ENCODE results near the gene LGALS3BP.
A peak's percentile ranks its signal among the peaks of the same experiment; 100 is the strongest.

The LGALS3BP gene

DNA sequence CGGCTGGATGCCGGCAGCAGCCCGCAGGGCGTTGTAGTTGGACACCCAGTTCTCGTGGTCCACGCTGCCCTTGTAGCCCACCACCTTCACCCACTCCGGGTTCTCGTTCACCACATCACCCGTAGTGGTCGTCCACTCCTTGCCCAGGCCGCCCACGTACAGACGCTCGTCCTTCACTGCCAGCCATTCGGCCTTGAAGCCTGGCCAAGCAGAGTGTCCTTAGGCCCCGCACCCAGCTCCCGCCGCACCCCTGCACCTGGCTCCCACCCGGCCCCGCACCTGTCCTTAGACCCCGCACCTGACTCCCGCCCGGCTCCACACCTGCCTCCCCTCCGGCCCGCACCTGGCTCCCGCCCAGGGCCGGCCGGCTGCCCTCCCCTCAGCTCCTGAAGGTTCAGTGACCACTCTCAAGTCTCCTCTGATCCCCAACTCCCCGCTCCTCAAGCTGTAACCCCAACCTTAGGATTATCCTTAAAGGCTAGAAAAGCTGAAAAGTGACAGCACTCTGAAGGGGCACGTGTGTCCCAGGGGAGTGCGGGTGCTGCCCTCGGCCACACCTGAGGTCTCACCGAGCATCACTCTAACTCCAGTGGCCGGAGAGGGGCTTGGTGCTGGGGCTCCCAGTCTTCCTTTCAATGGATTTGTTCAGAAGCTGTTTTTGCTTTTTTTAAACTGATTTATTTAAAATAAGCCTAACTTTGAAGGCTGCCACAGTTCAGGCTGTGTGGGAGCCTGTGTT, 15.5 kb upstream of the LGALS3BP start:
- Histone ChIP-seq H3K27me3 (ENCODE audit: insufficient read depth, low read length) (peaks cover 3% of the 10 kb centered on the region), H3K4me1 (ENCODE audit: insufficient read depth, low read length) (no peaks in the 10 kb centered on the region), H3K9ac (ENCODE audit: low read depth, low read length) (no peak overlapping the region), H3K4me3 (ENCODE audit: low read length) (no peak overlapping the region), H3K27ac (ENCODE audit: low read length) (no peak overlapping the region), H3K9me3 (ENCODE audit: insufficient read depth, low read depth, low read length) (no peaks in the 10 kb centered on the region), H3K36me3 (ENCODE audit: insufficient read depth, low read depth, low read length) (peaks cover 33% of the 10 kb centered on the region)

DNA sequence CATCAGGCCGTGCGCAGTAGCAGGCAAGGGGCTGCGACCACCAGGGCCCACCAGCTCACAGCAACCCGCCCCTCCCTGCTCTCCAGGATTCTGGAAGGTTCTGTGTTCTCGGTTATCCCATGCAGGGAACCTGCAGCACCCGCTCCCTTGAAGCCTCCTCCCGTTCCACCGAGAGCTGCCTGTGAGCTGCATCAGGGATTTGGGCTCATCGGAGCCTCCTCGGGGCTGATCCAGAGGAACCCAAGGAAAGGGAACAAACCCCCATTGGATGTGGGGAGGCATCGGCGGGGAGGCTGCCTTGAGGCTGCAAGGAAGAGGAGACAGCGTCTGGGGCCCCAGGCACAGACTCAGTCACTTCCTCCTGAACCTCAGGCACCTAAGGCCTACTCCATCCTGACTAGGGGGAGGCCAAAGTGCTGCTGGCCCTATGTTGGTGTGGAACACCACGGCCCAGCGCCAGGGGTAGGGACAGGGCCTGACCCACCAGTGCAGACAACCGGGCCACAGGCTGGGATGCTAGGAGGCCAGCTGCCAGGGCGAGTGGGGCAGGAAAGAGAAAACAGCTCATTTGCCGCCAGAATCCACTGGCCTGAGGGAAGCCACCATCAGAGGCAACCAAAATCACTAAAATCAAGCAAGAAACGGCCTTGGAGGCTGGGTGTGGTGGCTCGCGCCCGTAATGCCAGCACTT, 14.4 kb upstream of the LGALS3BP start:
- H3K36me3 ChIP-seq (ENCODE audit: insufficient read depth, low read depth, low read length) = peaks cover 33% of the 10 kb centered on the region

DNA sequence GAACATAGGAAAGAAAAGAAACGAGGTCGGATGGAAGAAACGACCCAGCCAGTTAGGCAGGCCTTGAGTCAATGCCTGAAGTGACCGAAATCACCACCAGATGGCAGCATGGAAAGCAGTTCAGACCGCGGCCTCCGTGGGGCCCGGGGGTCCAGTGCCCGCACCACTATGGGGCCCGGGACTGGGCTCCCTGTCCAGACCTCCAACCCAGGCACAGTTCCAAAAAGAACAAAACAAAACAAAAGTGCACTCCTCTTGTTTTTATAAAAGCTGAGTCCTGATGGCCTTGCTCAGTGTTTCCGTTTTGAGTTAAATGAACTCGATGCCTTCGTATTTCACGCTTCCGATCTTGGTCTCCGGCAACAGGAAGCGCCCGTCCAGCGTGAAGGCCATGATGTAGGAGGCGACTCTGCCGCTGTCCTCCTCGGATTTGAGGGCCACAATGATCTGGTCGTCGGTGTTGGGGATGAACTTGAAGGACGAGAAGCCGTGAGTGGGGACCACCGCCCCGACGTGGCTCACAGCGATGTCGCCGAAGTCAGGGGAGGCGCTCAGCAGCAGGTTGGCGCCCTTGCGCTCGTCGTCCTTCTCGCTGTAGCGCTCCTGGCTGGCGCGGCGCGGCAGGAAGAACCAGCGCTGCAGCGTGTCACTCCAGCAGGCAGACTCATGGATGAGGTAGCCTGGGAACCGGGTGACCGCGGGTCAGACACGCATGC, 13.7 kb upstream of the LGALS3BP start:
- no peaks in the 10 kb centered on the region for H3K27me3 ChIP-seq (ENCODE audit: insufficient read depth, low read length)
- no peak overlapping the region for H3K27ac ChIP-seq (ENCODE audit: low read length)
- H3K9ac ChIP-seq (ENCODE audit: low read depth, low read length) = no peak overlapping the region
- H3K36me3 ChIP-seq (ENCODE audit: insufficient read depth, low read depth, low read length) = peaks cover 33% of the 10 kb centered on the region
- no peak overlapping the region for H3K4me3 ChIP-seq (ENCODE audit: low read length)
- H3K4me1 ChIP-seq (ENCODE audit: insufficient read depth, low read length) = no peaks in the 10 kb centered on the region
- no peaks in the 10 kb centered on the region for H3K9me3 ChIP-seq (ENCODE audit: insufficient read depth, low read depth, low read length)

More for the DNA sequence above, 14.4 kb upstream of the LGALS3BP start:
- Histone ChIP-seq H3K27ac (ENCODE audit: low read length) (no peak overlapping the region), H3K27me3 (ENCODE audit: insufficient read depth, low read length) (no peaks in the 10 kb centered on the region), H3K4me1 (ENCODE audit: insufficient read depth, low read length) (no peaks in the 10 kb centered on the region), H3K4me3 (ENCODE audit: low read length) (no peak overlapping the region), H3K9me3 (ENCODE audit: insufficient read depth, low read depth, low read length) (no peaks in the 10 kb centered on the region), H3K9ac (ENCODE audit: low read depth, low read length) (no peak overlapping the region)

DNA sequence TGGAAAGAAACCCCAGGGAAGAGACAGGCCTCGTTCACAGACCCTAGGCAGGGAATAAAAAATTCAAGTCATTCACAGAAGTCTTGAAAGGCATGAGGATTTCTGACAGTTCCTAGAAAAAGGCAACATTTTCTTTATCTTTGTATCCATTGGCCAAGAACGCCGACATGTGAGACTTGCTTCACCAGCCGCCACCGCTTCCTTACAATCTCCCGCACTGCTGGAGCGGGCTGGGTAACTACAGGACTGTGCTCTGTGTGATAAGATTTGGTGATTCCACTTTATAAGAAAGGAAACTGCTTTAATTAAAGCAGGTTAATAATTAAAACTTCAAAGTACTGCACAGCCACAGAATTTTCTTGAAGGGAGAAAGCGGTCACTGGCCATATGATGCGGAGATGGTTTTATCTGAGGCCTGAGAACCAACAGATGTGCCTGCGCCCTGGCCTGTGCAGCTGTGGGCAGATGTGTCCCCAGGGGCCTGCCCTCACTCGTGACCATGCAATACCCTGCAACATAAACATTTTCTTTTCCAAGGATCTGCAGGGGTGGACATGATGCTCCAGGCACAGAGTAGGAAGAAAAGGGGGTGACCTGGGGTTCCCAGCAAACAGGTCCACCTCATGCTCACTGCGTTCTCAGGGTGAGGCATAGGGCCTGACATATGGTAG, 13.0 kb upstream of the LGALS3BP start:
- peaks cover 33% of the 10 kb centered on the region for H3K36me3 ChIP-seq (ENCODE audit: insufficient read depth, low read depth, low read length)

DNA sequence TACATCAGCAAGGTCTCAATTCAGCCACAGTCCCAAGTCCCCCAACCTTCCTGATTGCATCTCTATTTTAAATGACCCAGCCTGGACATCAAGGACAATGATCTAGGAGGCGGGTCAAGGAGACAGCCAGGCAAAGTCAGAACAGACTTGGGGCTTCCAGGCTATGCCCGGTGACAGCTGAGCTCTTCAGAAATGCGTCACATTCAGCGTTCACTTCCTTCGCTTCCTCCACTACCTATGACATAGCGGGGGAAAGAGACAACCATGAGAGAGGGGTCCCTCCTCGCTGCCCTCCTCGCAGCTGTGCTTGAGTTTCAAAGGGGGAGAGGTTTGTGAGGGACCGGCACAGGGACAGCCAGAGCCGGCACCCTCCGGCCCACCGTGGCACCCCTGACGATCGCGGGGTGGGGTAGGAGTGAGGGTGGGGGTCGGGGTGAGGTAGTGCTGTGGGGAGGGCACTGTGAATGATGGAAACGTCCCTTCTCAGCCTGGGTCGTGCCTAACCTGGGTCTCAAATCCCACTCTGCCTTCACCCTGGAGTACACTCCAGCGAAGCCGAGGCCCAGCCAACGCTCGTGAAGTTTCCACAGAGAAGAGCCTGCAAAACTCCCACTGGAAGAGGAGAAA, 12.3 kb upstream of the LGALS3BP start:
- Histone ChIP-seq H3K9ac (ENCODE audit: low read depth, low read length) (no peak overlapping the region), H3K4me3 (ENCODE audit: low read length) (no peak overlapping the region), H3K27ac (ENCODE audit: low read length) (no peak overlapping the region), H3K4me1 (ENCODE audit: insufficient read depth, low read length) (no peaks in the 10 kb centered on the region), H3K27me3 (ENCODE audit: insufficient read depth, low read length) (no peaks in the 10 kb centered on the region), H3K9me3 (ENCODE audit: insufficient read depth, low read depth, low read length) (no peaks in the 10 kb centered on the region), H3K36me3 (ENCODE audit: insufficient read depth, low read depth, low read length) (peaks cover 32% of the 10 kb centered on the region)

More for the DNA sequence above, 13.0 kb upstream of the LGALS3BP start:
- Histone ChIP-seq H3K27ac (ENCODE audit: low read length) (no peak overlapping the region), H3K9ac (ENCODE audit: low read depth, low read length) (no peak overlapping the region), H3K9me3 (ENCODE audit: insufficient read depth, low read depth, low read length) (no peaks in the 10 kb centered on the region), H3K4me3 (ENCODE audit: low read length) (no peak overlapping the region), H3K27me3 (ENCODE audit: insufficient read depth, low read length) (no peaks in the 10 kb centered on the region), H3K4me1 (ENCODE audit: insufficient read depth, low read length) (no peaks in the 10 kb centered on the region)

DNA sequence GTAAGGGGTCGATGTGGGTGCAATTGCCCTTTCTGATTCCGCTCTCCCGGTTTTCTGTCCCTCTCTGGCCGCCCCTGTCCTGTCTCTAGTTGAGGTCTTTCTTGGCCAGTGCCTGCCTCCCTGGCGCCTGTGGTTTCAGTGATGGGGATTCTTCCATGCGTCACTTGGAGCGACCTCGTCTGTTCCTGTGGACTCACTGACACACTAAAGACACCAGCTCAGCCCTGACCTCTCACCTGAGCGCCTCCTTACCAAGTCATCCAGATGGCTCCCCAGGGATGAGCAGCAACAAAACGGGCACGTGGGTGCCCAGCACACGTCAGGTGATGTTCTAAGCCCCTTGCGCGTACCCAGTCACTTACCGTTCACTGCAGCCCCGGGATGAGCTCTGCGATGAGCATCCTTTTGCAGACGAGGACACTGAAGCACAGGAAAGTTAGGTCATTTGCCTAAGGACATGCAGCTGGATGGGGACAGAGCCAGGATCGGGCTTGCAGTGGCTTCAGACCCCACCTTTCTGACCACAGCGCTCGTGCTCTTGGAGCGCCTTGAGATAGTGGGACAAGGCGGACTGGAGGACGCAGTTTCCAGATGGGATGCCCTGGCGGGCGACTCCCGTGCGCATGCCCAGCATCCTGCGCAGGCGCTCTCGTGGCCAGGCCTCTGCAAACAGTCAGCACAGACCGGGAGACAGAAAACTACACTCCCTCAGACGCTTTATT, 11.5 kb upstream of the LGALS3BP start:
- no peak overlapping the region for H3K9ac ChIP-seq (ENCODE audit: low read depth, low read length)
- H3K27me3 ChIP-seq (ENCODE audit: insufficient read depth, low read length) = no peaks in the 10 kb centered on the region; the same call in 1 of the 2 replicates
- H3K4me1 ChIP-seq (ENCODE audit: insufficient read depth, low read length) = peaks cover 5% of the 10 kb centered on the region
- H3K36me3 ChIP-seq (ENCODE audit: insufficient read depth, low read depth, low read length) = peaks cover 26% of the 10 kb centered on the region
- no peak overlapping the region for H3K4me3 ChIP-seq (ENCODE audit: low read length)
- H3K27ac ChIP-seq (ENCODE audit: low read length) = no peak overlapping the region
- H3K9me3 ChIP-seq (ENCODE audit: insufficient read depth, low read depth, low read length) = no peaks in the 10 kb centered on the region

DNA sequence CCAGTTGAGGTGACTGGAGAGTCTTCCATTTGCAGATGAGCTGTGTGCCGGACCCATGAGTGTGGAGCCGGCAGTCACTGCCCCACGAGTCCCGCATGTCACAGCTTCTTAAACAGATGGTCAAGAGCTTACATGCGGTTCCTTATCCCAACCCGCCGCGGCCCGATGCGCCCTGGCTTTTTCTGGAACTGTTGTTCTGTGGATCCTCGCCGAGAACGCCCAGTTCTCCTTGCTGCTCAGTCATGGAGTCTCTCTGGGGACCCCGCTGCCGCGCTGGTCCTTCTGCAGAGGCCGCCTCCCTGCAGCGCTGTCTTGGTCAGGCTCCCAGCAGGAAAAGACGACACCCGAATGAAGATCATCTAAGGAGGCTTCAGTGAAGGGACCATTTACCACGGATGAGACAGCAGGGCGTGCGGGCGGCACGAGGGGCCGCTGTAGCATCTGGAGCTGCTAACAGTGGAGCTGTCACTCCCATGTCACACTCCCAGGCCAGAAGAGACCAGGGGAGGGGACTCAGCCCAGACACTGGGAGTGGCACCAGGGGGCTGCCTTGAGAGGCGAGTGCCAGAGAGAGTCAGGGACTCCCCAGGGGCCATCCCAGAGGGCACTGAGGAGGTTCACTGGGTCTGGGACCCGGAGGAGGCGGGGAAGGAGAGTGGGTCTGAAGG, 10.8 kb upstream of the LGALS3BP start:
- Histone ChIP-seq H3K27ac (ENCODE audit: low read length) (no peak overlapping the region), H3K4me1 (ENCODE audit: insufficient read depth, low read length) (peaks cover 7% of the 10 kb centered on the region), H3K4me3 (ENCODE audit: low read length) (no peak overlapping the region), H3K9me3 (ENCODE audit: insufficient read depth, low read depth, low read length) (no peaks in the 10 kb centered on the region), H3K36me3 (ENCODE audit: insufficient read depth, low read depth, low read length) (peaks cover 19% of the 10 kb centered on the region), H3K9ac (ENCODE audit: low read depth, low read length) (no peak overlapping the region), H3K27me3 (ENCODE audit: insufficient read depth, low read length) (no peaks in the 10 kb centered on the region; the same call in 1 of the 2 replicates)

DNA sequence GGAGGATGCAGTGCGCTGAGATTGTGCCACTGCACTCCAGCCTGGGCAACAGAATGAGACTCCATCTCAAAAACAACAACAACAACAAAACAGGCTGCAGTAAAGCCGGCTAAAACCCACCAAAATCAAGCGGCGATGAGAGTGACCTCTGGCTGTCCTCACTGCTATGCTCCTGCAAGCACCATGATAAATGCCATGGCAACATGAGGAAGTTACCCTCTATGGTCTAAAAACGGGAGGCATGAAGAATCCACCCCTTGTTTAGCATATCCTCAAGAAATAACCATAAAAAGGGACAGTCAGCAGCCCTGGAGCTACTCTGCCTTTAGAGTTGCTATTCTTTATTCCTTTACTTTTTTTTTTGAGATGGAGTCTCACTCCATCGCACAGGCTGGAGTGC, 8.4 kb upstream of the LGALS3BP start:
- no peak overlapping the region for H3K9ac ChIP-seq (ENCODE audit: low read depth, low read length)
- H3K36me3 ChIP-seq (ENCODE audit: insufficient read depth, low read depth, low read length) = peaks cover 17% of the 10 kb centered on the region; the same call in 1 of the 2 replicates
- no peaks in the 10 kb centered on the region for H3K9me3 ChIP-seq (ENCODE audit: insufficient read depth, low read depth, low read length)
- no peak overlapping the region for H3K4me3 ChIP-seq (ENCODE audit: low read length)
- H3K27me3 ChIP-seq (ENCODE audit: insufficient read depth, low read length) = no peaks in the 10 kb centered on the region; the same call in 1 of the 2 replicates
- no peak overlapping the region for H3K27ac ChIP-seq (ENCODE audit: low read length)
- H3K4me1 ChIP-seq (ENCODE audit: insufficient read depth, low read length) = peaks cover 7% of the 10 kb centered on the region

DNA sequence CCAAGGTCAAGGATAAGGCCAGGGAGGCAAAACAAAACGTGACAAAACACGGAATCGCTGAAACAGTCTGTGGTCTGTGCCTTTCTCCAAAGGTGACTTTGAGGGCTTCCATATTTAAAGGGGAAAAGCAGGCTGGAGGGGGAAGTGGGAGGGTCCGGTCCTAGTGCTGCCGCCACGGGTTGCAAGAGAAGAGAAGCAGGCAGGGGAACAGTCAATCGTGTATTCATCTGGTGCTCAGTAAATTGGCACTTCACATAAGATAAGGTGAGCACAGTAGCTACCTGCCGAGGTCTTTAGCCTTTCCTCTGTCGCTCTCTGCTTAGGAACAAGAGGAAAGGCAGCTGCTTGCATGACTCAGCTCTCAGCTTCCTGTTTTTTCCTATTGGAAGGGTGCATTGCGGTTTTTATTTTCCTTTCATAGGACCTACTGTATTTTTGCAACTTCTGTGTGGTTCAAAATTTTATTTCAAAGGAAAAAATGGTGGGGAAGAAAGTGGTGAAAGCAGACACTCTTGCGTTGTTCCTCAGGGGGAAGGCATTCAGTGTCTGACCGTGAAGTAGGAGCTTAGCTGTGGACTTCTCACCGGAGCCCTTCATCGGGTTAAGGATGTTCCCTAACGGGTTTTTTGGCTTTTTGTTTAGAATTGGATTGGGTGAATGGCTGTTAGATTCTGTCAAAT, 7.1 kb upstream of the LGALS3BP start:
- peak overlapping the region; percentile 28; the same call in 1 of the 2 replicates for H3K4me3 ChIP-seq (ENCODE audit: low read length)
- H3K9ac ChIP-seq (ENCODE audit: low read depth, low read length) = peak overlapping the region; percentile 38; the same call in 1 of the 2 replicates
- H3K4me1 ChIP-seq (ENCODE audit: insufficient read depth, low read length) = peaks cover 7% of the 10 kb centered on the region
- H3K27me3 ChIP-seq (ENCODE audit: insufficient read depth, low read length) = no peaks in the 10 kb centered on the region; the same call in 1 of the 2 replicates
- H3K9me3 ChIP-seq (ENCODE audit: insufficient read depth, low read depth, low read length) = no peaks in the 10 kb centered on the region
- H3K27ac ChIP-seq (ENCODE audit: low read length) = no peak overlapping the region
- peaks cover 9% of the 10 kb centered on the region; the same call in 1 of the 2 replicates for H3K36me3 ChIP-seq (ENCODE audit: insufficient read depth, low read depth, low read length)

All from iPS-20b (cell line).